Tibial artery (tissue), 4 donors: Measurements from ENCODE around the gene EEF2K.

Experiments used
- DNase-seq, 2 donors: peaks; one replicate each; pipeline ENCODE4 v3.0.0-alpha.2; 2019
- H3K27ac ChIP-seq, 2 donors: fragments of 200-600 bp; sonication (generic) in 1 of 2; 1 replicate in 1 of 2; 2 replicates in 1 of 2; pipeline ENCODE4 v1.5.1; 2018 to 2019; ENCODE audit warnings: mild to moderate bottlenecking in 1 of 2
- H3K27me3 ChIP-seq, 2 donors: fragments of 200-600 bp; sonication (generic) in 1 of 2; one replicate each; pipeline versions ENCODE4 v1.5.1 to v1.6.0; 2016 to 2019
- H3K36me3 ChIP-seq, 3 donors: fragments of 200-600 bp; sonication (generic) in 2 of 3; one replicate each; pipeline ENCODE4 v1.5.1; 2016 to 2019; ENCODE audit warnings: mild to moderate bottlenecking in 2 of 3
- H3K4me1 ChIP-seq, 4 donors: fragments of 200-600 bp; sonication (generic) in 2 of 4; 1 replicate in 3 of 4; 2 replicates in 1 of 4; pipeline ENCODE4 v1.5.1; 2016 to 2019
- H3K4me3 ChIP-seq, 2 donors: fragments of 200-600 bp; sonication (generic) in 1 of 2; 1 replicate in 1 of 2; 2 replicates in 1 of 2; pipeline ENCODE4 v1.5.1; 2018 to 2019; ENCODE audit warnings: mild to moderate bottlenecking in 2 of 2
- H3K9me3 ChIP-seq, 3 donors: fragments of 200-600 bp; sonication (generic) in 1 of 3; one replicate each; pipeline ENCODE4 v1.5.1; 2016 to 2019
- intact Hi-C: fragments of 100-400 bp; cut with DNase I; formaldehyde crosslinking; loops from one replicate; pipeline ENCODE4 v1.15.0; 2023; ENCODE audit warnings: low total_unique reads
- TF ChIP-seq, protein P1 (sequence below), 2 experiments: fragments of 200-600 bp in 1 of 2; fragments of 450-650 bp in 1 of 2; IDR thresholded peaks; one replicate each; pipeline ENCODE4 v1.5.1; 2017 to 2019; ENCODE audit warnings: antibody characterized with exemption in 2 of 2, mild to moderate bottlenecking in 1 of 2, moderate library complexity in 1 of 2

EEF2K gene

GRCh38 chr16:22266546-22266945 lies 60.5 kb downstream of the EEF2K start:
- no peak for DNase-seq
- H3K27ac ChIP-seq = no peak overlapping the region
- H3K27me3 ChIP-seq = no peaks in the 10 kb centered on the region
- no peaks in the 10 kb centered on the region for H3K4me1 ChIP-seq
- TF ChIP-seq, protein P1, sequence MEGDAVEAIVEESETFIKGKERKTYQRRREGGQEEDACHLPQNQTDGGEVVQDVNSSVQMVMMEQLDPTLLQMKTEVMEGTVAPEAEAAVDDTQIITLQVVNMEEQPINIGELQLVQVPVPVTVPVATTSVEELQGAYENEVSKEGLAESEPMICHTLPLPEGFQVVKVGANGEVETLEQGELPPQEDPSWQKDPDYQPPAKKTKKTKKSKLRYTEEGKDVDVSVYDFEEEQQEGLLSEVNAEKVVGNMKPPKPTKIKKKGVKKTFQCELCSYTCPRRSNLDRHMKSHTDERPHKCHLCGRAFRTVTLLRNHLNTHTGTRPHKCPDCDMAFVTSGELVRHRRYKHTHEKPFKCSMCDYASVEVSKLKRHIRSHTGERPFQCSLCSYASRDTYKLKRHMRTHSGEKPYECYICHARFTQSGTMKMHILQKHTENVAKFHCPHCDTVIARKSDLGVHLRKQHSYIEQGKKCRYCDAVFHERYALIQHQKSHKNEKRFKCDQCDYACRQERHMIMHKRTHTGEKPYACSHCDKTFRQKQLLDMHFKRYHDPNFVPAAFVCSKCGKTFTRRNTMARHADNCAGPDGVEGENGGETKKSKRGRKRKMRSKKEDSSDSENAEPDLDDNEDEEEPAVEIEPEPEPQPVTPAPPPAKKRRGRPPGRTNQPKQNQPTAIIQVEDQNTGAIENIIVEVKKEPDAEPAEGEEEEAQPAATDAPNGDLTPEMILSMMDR (IDR thresholded peaks at IDR 0.05) = no peak
- intact Hi-C loops = no loop called here
- peaks cover 89 to 100% (median 96%) of the 10 kb centered on the region in 3 donors for H3K36me3 ChIP-seq
- no peaks in the 10 kb centered on the region for H3K9me3 ChIP-seq
- H3K4me3 ChIP-seq = no peak overlapping the region

DNA sequence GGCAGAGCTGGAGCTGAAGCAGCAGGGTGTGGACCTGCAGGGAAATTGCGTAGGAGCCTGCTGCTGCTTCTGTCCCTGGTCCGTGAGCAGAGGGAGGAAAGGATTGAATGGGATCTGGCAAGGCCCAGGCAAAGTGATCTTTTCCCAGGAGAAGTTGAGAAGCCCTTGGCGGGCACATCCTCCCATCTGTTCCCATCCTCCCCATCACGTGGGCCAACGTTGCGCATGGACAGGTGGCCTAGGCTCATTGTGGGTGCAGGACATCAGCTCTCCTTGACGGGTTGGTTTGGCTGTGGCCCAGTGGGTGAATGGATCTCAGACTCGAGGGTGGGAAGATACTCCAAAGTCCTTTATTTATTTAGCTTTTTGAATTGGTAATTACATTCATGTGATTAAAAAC lies 61.7 kb downstream of the EEF2K start:
- DNase-seq = no peak
- intact Hi-C loops = no loop called here
- no peaks in the 10 kb centered on the region for H3K27me3 ChIP-seq
- no peaks in the 10 kb centered on the region for H3K4me1 ChIP-seq
- H3K9me3 ChIP-seq = no peaks in the 10 kb centered on the region
- no peak overlapping the region for H3K4me3 ChIP-seq
- peaks cover 93 to 100% (median 98%) of the 10 kb centered on the region in 3 donors for H3K36me3 ChIP-seq
- TF ChIP-seq, protein P1 (IDR thresholded peaks at IDR 0.05) = no peak
- no peak overlapping the region for H3K27ac ChIP-seq

GRCh38 chr16:22270525-22270924 lies 64.4 kb downstream of the EEF2K start:
- DNase-seq = no peak
- H3K27ac ChIP-seq = no peak overlapping the region
- H3K4me1 ChIP-seq = no peaks in the 10 kb centered on the region
- intact Hi-C loops = no loop called here
- H3K4me3 ChIP-seq = no peak overlapping the region
- TF ChIP-seq, protein P1 (IDR thresholded peaks at IDR 0.05) = no peak
- H3K36me3 ChIP-seq = peaks cover 92 to 100% (median 99%) of the 10 kb centered on the region in 3 donors
- H3K27me3 ChIP-seq = no peaks in the 10 kb centered on the region
- no peaks in the 10 kb centered on the region for H3K9me3 ChIP-seq

DNA sequence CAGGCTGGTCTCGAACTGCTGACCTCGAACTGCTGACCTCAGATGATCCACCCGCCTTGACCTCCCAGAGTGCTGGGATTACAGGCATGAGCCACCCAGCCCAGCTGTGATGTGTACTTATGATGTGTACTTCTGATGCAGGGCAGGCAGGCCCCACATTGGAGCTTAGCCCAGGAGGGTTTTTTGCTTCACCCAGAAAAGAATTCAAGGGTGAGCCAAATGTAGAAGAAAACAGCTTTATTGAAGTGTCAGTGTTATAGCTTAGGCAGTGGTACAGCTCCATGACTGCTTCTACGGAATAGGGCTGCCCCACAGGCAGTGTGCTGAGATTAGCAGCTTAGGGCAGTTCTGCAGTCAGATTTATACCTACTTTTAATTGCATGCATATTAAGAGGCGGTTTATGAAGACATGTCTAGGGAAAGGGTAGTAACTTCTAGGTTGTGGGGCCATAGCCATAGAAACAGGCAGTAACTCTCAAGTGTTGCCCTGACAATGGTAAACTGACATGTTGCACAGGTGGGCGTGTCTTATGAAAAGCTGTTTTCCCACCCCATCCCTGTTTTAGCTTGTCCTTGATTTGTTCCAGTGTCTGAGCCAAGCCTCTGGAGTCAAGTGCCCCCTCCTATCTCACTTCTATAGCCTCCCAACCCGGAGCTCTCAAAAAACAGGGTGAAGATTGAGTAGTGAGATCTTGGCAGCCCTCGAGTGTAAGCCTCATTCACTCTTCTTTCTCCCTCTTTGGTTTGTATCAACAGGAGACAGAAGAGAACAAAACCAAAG lies 67.0 kb downstream of the EEF2K start:
- peaks cover 80 to 100% (median 99%) of the 10 kb centered on the region in 3 donors for H3K36me3 ChIP-seq
- DNase-seq = no peak

DNA sequence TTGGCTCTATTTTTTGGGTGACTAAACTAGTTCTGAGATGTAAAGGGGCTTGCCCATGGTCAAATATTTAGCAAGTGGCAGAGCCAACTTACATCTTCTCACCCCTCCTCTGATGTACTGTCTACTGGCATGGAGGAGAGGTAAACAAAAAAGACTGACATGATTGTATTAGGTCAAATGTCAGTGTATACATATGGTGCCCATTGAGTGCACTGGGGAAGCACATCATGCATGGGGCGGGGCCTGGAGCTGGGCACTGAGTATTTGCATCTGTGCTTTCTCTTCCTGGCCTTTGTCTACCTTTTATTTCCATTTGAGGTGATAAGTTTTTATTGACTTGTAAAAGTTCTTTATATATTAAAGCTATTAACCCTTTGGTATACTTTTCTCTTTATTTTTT lies 68.8 kb downstream of the EEF2K start:
- H3K27ac ChIP-seq = no peak overlapping the region
- intact Hi-C loops = no loop called here
- H3K36me3 ChIP-seq = peaks cover 77 to 97% (median 96%) of the 10 kb centered on the region in 3 donors
- H3K9me3 ChIP-seq = no peaks in the 10 kb centered on the region
- no peaks in the 10 kb centered on the region for H3K27me3 ChIP-seq
- H3K4me1 ChIP-seq = no peaks in the 10 kb centered on the region
- no peak for DNase-seq
- no peak overlapping the region for H3K4me3 ChIP-seq
- TF ChIP-seq, protein P1 (IDR thresholded peaks at IDR 0.05) = no peak

More for the DNA sequence above, 67.0 kb downstream of the EEF2K start:
- H3K27me3 ChIP-seq = no peaks in the 10 kb centered on the region
- intact Hi-C loops = no loop called here
- H3K4me1 ChIP-seq = no peaks in the 10 kb centered on the region
- no peaks in the 10 kb centered on the region for H3K9me3 ChIP-seq
- no peak overlapping the region for H3K4me3 ChIP-seq
- no peak overlapping the region for H3K27ac ChIP-seq
- TF ChIP-seq, protein P1 (IDR thresholded peaks at IDR 0.05) = no peak
